Activated CD8-positive, alpha-beta memory T cell treated with anti-CD3 and anti-CD28 coated beads, Interleukin-2, amount 10 ng/mL, durations not matched to agents 7 days and 5 days (primary cell): ENCODE measurements around the gene PARL. TPM values are rescaled to one million over a fixed set of nuclear protein-coding genes. Genes with fewer than 3 reads are reported as not detected.
"Not testable (repeated sequence)": the region's sequence is repeated elsewhere in the genome, so short reads cannot be mapped to it uniquely, and the experiment has no call there.

Experiments
- ATAC-seq: fragments of 150-1000 bp; cut with Tn5 transposase; one replicate; pipeline ENCODE4 v1.10.0; 2021; ENCODE audit warnings: moderate library complexity
- CTCF ChIA-PET: fragments of 350-600 bp; sonication (Branson Sonifier 250); formaldehyde crosslinking; loops from one replicate; lab custom pipeline; 2021; ENCODE audit warnings: antibody characterized with exemption; lab: Charles Lee
- DNase-seq: peaks from one replicate; pipeline ENCODE4 v3.0.0-alpha.2; 2020
- H3K27ac Mint-ChIP-seq: one replicate; pipeline ENCODE4 v1.8.0; 2021; ENCODE audit warnings: mild to moderate bottlenecking, mixed read lengths
- H3K27me3 Mint-ChIP-seq: one replicate; pipeline ENCODE4 v1.8.0; 2021; ENCODE audit warnings: mixed read lengths
- H3K36me3 Mint-ChIP-seq: one replicate; pipeline ENCODE4 v1.8.0; 2021; ENCODE audit warnings: mild to moderate bottlenecking, mixed read lengths
- H3K4me1 Mint-ChIP-seq: one replicate; pipeline ENCODE4 v1.8.0; 2021; ENCODE audit warnings: mixed read lengths
- H3K4me3 Mint-ChIP-seq: one replicate; pipeline ENCODE4 v1.8.0; 2021; ENCODE audit warnings: mild to moderate bottlenecking, moderate library complexity, mixed read lengths
- H3K9me3 Mint-ChIP-seq: one replicate; pipeline ENCODE4 v1.8.0; 2022; ENCODE audit warnings: low read depth, mixed read lengths
- total RNA-seq, 2 experiments: library from RNA; stranded (reverse); gene quantifications; one replicate each; pipeline ENCODE4 v1.2.3, GENCODE V29; 2021

Gene PARL
- total RNA-seq, 2 experiments from 2014 or later, result 48.2 to 62.3 TPM

- CTCF ChIA-PET, result no interaction called here
- Mint-ChIP-seq H3K4me3 (no peak overlapping the region), H3K27me3 (no peaks in the 10 kb centered on the region), H3K9me3 (no peaks in the 10 kb centered on the region), H3K4me1 (no peaks in the 10 kb centered on the region), H3K36me3 (peaks cover 51% of the 10 kb centered on the region), H3K27ac (no peak overlapping the region)
- ATAC-seq (no peak), DNase-seq (no peak)
Measured at GRCh38 chr3:183807209-183807728, 77.4 kb downstream of the PARL start.

- Mint-ChIP-seq H3K27ac (no peak overlapping the region), H3K4me3 (no peak overlapping the region), H3K36me3 (peaks cover 52% of the 10 kb centered on the region), H3K27me3 (no peaks in the 10 kb centered on the region), H3K4me1 (no peaks in the 10 kb centered on the region), H3K9me3 (no peaks in the 10 kb centered on the region)
- CTCF ChIA-PET, result no interaction called here
- ATAC-seq (no peak), DNase-seq (no peak)
Measured at GRCh38 chr3:183802989-183803388, 81.7 kb downstream of the PARL start.

- Mint-ChIP-seq H3K27me3 (no peaks in the 10 kb centered on the region), H3K4me3 (no peak overlapping the region), H3K9me3 (no peaks in the 10 kb centered on the region), H3K4me1 (no peaks in the 10 kb centered on the region), H3K36me3 (peaks cover 44% of the 10 kb centered on the region), H3K27ac (no peak overlapping the region)
- ATAC-seq, result no peak
- CTCF ChIA-PET, result no interaction called here
- no peak for DNase-seq
Measured at GRCh38 chr3:183801601-183802000, 83.1 kb downstream of the PARL start.

GRCh38 chr3:183800243-183800863 lies 84.3 kb downstream of the PARL start:
- Mint-ChIP-seq H3K27me3 (no peaks in the 10 kb centered on the region), H3K4me1 (no peaks in the 10 kb centered on the region), H3K27ac (no peak overlapping the region), H3K36me3 (peaks cover 44% of the 10 kb centered on the region), H3K9me3 (no peaks in the 10 kb centered on the region), H3K4me3 (no peak overlapping the region)
- CTCF ChIA-PET, result interaction anchor here (1.2 kb wide), 1 partner anchor 319 kb away, joined by 6 read pairs; no protein-coding TSS in a partner anchor
- DNase-seq (no peak), ATAC-seq (no peak)

- ATAC-seq, result no peak
- Mint-ChIP-seq H3K36me3 (peaks cover 45% of the 10 kb centered on the region), H3K9me3 (no peaks in the 10 kb centered on the region), H3K4me3 (no peak overlapping the region), H3K27ac (no peak overlapping the region), H3K4me1 (no peaks in the 10 kb centered on the region), H3K27me3 (no peaks in the 10 kb centered on the region)
- DNase-seq, result no peak
- CTCF ChIA-PET, result interaction anchor here (1.2 kb wide), 1 partner anchor 318 kb away, joined by 6 read pairs; no protein-coding TSS in a partner anchor
Measured at GRCh38 chr3:183799461-183799860, 85.2 kb downstream of the PARL start.

- no peaks in the 10 kb centered on the region for H3K9me3 Mint-ChIP-seq
- no peaks in the 10 kb centered on the region for H3K4me1 Mint-ChIP-seq
- H3K36me3 Mint-ChIP-seq, result peaks cover 47% of the 10 kb centered on the region
- CTCF ChIA-PET, result no interaction called here
- DNase-seq (no peak), ATAC-seq (no peak)
- no peaks in the 10 kb centered on the region for H3K27me3 Mint-ChIP-seq
- peak overlapping the region; percentile 8 for H3K27ac Mint-ChIP-seq
- no peak overlapping the region for H3K4me3 Mint-ChIP-seq
Measured at GRCh38 chr3:183797996-183798395, 86.7 kb downstream of the PARL start.

GRCh38 chr3:183796372-183796771 lies 88.3 kb downstream of the PARL start:
- Mint-ChIP-seq H3K9me3 (no peaks in the 10 kb centered on the region), H3K27ac (no peak overlapping the region), H3K27me3 (no peaks in the 10 kb centered on the region), H3K4me1 (no peaks in the 10 kb centered on the region), H3K4me3 (no peak overlapping the region), H3K36me3 (peaks cover 46% of the 10 kb centered on the region)
- ATAC-seq (no peak), DNase-seq (no peak)
- CTCF ChIA-PET, result no interaction called here

- H3K4me1 Mint-ChIP-seq, result peaks cover 3% of the 10 kb centered on the region
- H3K27me3 Mint-ChIP-seq, result no peaks in the 10 kb centered on the region
- CTCF ChIA-PET, result interaction anchor here (1.3 kb wide), 1 partner anchor 24 kb away, joined by 3 read pairs; no protein-coding TSS in a partner anchor
- H3K9me3 Mint-ChIP-seq, result no peaks in the 10 kb centered on the region
- ATAC-seq (no peak), DNase-seq (no peak)
- no peak overlapping the region for H3K4me3 Mint-ChIP-seq
- no peak overlapping the region for H3K27ac Mint-ChIP-seq
- peaks cover 54% of the 10 kb centered on the region for H3K36me3 Mint-ChIP-seq
Measured at GRCh38 chr3:183794452-183794851, 90.2 kb downstream of the PARL start.

GRCh38 chr3:183792976-183793375 lies 91.7 kb downstream of the PARL start:
- no peak overlapping the region for H3K27ac Mint-ChIP-seq
- H3K4me1 Mint-ChIP-seq, result peaks cover 3% of the 10 kb centered on the region
- H3K27me3 Mint-ChIP-seq, result no peaks in the 10 kb centered on the region
- no peaks in the 10 kb centered on the region for H3K9me3 Mint-ChIP-seq
- peaks cover 55% of the 10 kb centered on the region for H3K36me3 Mint-ChIP-seq
- no peak for ATAC-seq
- H3K4me3 Mint-ChIP-seq, result no peak overlapping the region
- no peak for DNase-seq
- CTCF ChIA-PET, result interaction anchor here (0.6 kb wide), 1 partner anchor 728 kb away, joined by 3 read pairs; no protein-coding TSS in a partner anchor

- peaks cover 61% of the 10 kb centered on the region for H3K36me3 Mint-ChIP-seq
- no peaks in the 10 kb centered on the region for H3K9me3 Mint-ChIP-seq
Measured at GRCh38 chr3:183790700-183791099, 94.0 kb downstream of the PARL start.

GRCh38 chr3:183789826-183790225 lies 94.9 kb downstream of the PARL start:
- peaks cover 3% of the 10 kb centered on the region for H3K4me1 Mint-ChIP-seq

More at GRCh38 chr3:183790700-183791099, 94.0 kb downstream of the PARL start:
- CTCF ChIA-PET, result no interaction called here
- H3K27me3 Mint-ChIP-seq, result no peaks in the 10 kb centered on the region
- DNase-seq (no peak), ATAC-seq (no peak)
- H3K27ac Mint-ChIP-seq, result no peak overlapping the region
- H3K4me1 Mint-ChIP-seq, result peaks cover 3% of the 10 kb centered on the region
- H3K4me3 Mint-ChIP-seq, result no peak overlapping the region

GRCh38 chr3:183784503-183784902 lies 100.2 kb downstream of the PARL start:
- H3K9me3 Mint-ChIP-seq, ATAC-seq, DNase-seq, H3K4me1 Mint-ChIP-seq, H3K27me3 Mint-ChIP-seq, CTCF ChIA-PET, H3K27ac Mint-ChIP-seq, H3K4me3 Mint-ChIP-seq: not testable (repeated sequence)
- peaks cover 60% of the 10 kb centered on the region for H3K36me3 Mint-ChIP-seq

More at GRCh38 chr3:183789826-183790225, 94.9 kb downstream of the PARL start:
- Mint-ChIP-seq H3K27me3 (no peaks in the 10 kb centered on the region), H3K36me3 (peaks cover 62% of the 10 kb centered on the region), H3K9me3 (no peaks in the 10 kb centered on the region), H3K4me3 (no peak overlapping the region), H3K27ac (no peak overlapping the region)
- no peak for DNase-seq
- CTCF ChIA-PET, result interaction anchor here (0.8 to 1.7 kb wide), 2 partner anchors 95 to 228 kb away, joined by 3 to 6 read pairs; partner anchors contain the start of genes ABCC5 and PARL
- ATAC-seq, result no peak

- no peak overlapping the region for H3K27ac Mint-ChIP-seq
- H3K9me3 Mint-ChIP-seq, result no peaks in the 10 kb centered on the region
- ATAC-seq (no peak), DNase-seq (no peak)
- CTCF ChIA-PET, result interaction anchor here (0.6 to 1.7 kb wide), 2 partner anchors 13 to 16 kb away, joined by 3 to 7 read pairs; no protein-coding TSS in a partner anchor
- no peaks in the 10 kb centered on the region for H3K27me3 Mint-ChIP-seq
- no peak overlapping the region for H3K4me3 Mint-ChIP-seq
- H3K36me3 Mint-ChIP-seq, result peaks cover 61% of the 10 kb centered on the region
- H3K4me1 Mint-ChIP-seq, result no peaks in the 10 kb centered on the region
Measured at GRCh38 chr3:183782576-183783276, 102.0 kb downstream of the PARL start.
